ENCODE results near the gene BPIFB6.

BPIFB6 gene, protein sequence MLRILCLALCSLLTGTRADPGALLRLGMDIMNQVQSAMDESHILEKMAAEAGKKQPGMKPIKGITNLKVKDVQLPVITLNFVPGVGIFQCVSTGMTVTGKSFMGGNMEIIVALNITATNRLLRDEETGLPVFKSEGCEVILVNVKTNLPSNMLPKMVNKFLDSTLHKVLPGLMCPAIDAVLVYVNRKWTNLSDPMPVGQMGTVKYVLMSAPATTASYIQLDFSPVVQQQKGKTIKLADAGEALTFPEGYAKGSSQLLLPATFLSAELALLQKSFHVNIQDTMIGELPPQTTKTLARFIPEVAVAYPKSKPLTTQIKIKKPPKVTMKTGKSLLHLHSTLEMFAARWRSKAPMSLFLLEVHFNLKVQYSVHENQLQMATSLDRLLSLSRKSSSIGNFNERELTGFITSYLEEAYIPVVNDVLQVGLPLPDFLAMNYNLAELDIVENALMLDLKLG

DNA sequence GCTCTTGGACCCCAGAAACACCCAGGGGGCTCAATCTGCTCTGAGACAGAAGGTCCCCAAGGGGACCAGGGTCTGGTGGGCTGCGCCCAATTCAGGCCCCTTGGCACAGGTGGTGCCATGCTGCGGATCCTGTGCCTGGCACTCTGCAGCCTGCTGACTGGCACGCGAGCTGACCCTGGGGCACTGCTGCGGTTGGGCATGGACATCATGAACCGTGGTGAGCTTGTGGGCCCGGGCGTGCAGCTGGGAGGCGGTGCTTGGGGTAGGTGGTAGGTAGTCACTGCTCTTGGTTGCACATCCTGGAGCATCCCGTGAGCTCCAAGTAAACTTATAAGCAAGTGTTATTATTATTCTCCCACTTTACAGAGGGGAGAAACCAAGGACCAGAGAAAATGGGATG is at the start of gene BPIFB6:
BPIFB6 (plus strand) TSS at position 118 of the 400 bp plus-strand sequence; CDS start at position 118, 0 bp downstream.
- H3K27me3 ChIP-seq (ENCODE audit: control insufficient read depth, insufficient read depth, low read length), result no peaks in the 10 kb centered on the region; the same call in 1 of the 2 replicates
- no peaks in the 10 kb centered on the region for H3K4me1 ChIP-seq (ENCODE audit: control insufficient read depth, insufficient read depth, low read length)
- no peaks in the 10 kb centered on the region for H3K36me3 ChIP-seq (ENCODE audit: control insufficient read depth, insufficient read depth, low read length)
- no peak within 1 kb of the TSS for H3K9ac ChIP-seq (ENCODE audit: low read depth, low read length)
- H3K27ac ChIP-seq (ENCODE audit: low read depth, low read length), result no peak within 1 kb of the TSS
- no peak within 1 kb of the TSS for H3K4me3 ChIP-seq (ENCODE audit: low read depth, low read length)
- H3K9me3 ChIP-seq (ENCODE audit: control insufficient read depth, insufficient read depth, low read length), result no peaks in the 10 kb centered on the region

- H3K9ac ChIP-seq (ENCODE audit: low read depth, low read length), result no peak overlapping the region
- H3K27ac ChIP-seq (ENCODE audit: low read depth, low read length), result no peak overlapping the region
- no peaks in the 10 kb centered on the region for H3K36me3 ChIP-seq (ENCODE audit: control insufficient read depth, insufficient read depth, low read length)
- no peaks in the 10 kb centered on the region for H3K9me3 ChIP-seq (ENCODE audit: control insufficient read depth, insufficient read depth, low read length)
- H3K4me3 ChIP-seq (ENCODE audit: low read depth, low read length), result no peak overlapping the region
- H3K4me1 ChIP-seq (ENCODE audit: control insufficient read depth, insufficient read depth, low read length), result no peaks in the 10 kb centered on the region
- no peaks in the 10 kb centered on the region for H3K27me3 ChIP-seq (ENCODE audit: control insufficient read depth, insufficient read depth, low read length)
Measured at GRCh38 chr20:32982617-32983458, 48.6 kb upstream of the BPIFB6 start.

GRCh38 chr20:32983459-32984112 is 47.9 kb upstream of the BPIFB6 start:
- no peak overlapping the region for H3K4me3 ChIP-seq (ENCODE audit: low read depth, low read length)
- H3K4me1 ChIP-seq (ENCODE audit: control insufficient read depth, insufficient read depth, low read length), result no peaks in the 10 kb centered on the region
- no peaks in the 10 kb centered on the region for H3K9me3 ChIP-seq (ENCODE audit: control insufficient read depth, insufficient read depth, low read length)
- no peaks in the 10 kb centered on the region for H3K27me3 ChIP-seq (ENCODE audit: control insufficient read depth, insufficient read depth, low read length)
- no peaks in the 10 kb centered on the region for H3K36me3 ChIP-seq (ENCODE audit: control insufficient read depth, insufficient read depth, low read length)
- H3K9ac ChIP-seq (ENCODE audit: low read depth, low read length), result no peak overlapping the region
- H3K27ac ChIP-seq (ENCODE audit: low read depth, low read length), result no peak overlapping the region

- H3K27me3 ChIP-seq (ENCODE audit: control insufficient read depth, insufficient read depth, low read length), result no peaks in the 10 kb centered on the region
- H3K4me1 ChIP-seq (ENCODE audit: control insufficient read depth, insufficient read depth, low read length), result no peaks in the 10 kb centered on the region
- no peaks in the 10 kb centered on the region for H3K9me3 ChIP-seq (ENCODE audit: control insufficient read depth, insufficient read depth, low read length)
- H3K36me3 ChIP-seq (ENCODE audit: control insufficient read depth, insufficient read depth, low read length), result no peaks in the 10 kb centered on the region
- H3K9ac ChIP-seq (ENCODE audit: low read depth, low read length), result no peak overlapping the region
- H3K27ac ChIP-seq (ENCODE audit: low read depth, low read length), result no peak overlapping the region
- no peak overlapping the region for H3K4me3 ChIP-seq (ENCODE audit: low read depth, low read length)
Measured at GRCh38 chr20:32984196-32984595, 47.3 kb upstream of the BPIFB6 start.

DNA sequence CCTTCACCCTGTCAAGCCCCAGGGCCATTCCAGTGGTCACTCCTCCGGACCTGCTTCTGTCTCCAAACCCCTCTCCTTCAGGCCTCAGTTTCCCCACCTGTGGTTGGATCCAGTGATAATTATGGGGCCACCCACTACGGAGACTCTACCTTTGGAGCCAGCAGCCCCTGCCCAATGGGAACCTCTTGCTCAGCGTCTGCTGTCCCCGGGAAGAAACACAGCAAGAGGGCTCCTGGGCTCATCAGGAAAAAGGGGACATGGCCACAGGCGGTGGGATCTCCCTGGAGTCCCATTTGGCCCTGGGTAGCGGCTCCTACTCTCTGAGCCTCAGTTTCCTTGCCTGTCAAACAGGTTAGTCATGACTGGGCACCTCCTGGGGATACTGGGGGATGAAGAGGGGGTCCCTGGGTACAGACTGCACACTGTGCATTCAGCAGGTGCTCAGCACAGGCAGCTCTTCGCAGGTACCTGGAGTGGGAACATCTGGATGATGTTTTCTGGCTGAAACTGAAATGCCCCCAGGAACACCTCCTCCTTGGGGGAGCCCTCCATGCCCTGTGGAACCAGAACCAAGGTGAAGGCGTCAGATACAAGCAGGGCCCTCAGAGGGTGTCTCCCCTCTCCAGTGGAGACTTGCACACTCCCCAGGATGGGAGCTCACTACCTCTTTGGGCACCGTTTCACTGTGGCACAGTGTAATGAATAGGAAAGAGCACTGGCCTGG is 46.7 kb upstream of the BPIFB6 start:
- H3K9me3 ChIP-seq (ENCODE audit: control insufficient read depth, insufficient read depth, low read length), result no peaks in the 10 kb centered on the region
- no peaks in the 10 kb centered on the region for H3K4me1 ChIP-seq (ENCODE audit: control insufficient read depth, insufficient read depth, low read length)
- no peak overlapping the region for H3K27ac ChIP-seq (ENCODE audit: low read depth, low read length)
- no peaks in the 10 kb centered on the region for H3K36me3 ChIP-seq (ENCODE audit: control insufficient read depth, insufficient read depth, low read length)
- no peak overlapping the region for H3K4me3 ChIP-seq (ENCODE audit: low read depth, low read length)
- H3K9ac ChIP-seq (ENCODE audit: low read depth, low read length), result no peak overlapping the region
- no peaks in the 10 kb centered on the region for H3K27me3 ChIP-seq (ENCODE audit: control insufficient read depth, insufficient read depth, low read length)

- no peak overlapping the region for H3K9ac ChIP-seq (ENCODE audit: low read depth, low read length)
- no peaks in the 10 kb centered on the region for H3K9me3 ChIP-seq (ENCODE audit: control insufficient read depth, insufficient read depth, low read length)
- no peaks in the 10 kb centered on the region for H3K36me3 ChIP-seq (ENCODE audit: control insufficient read depth, insufficient read depth, low read length)
- no peaks in the 10 kb centered on the region for H3K27me3 ChIP-seq (ENCODE audit: control insufficient read depth, insufficient read depth, low read length)
- no peaks in the 10 kb centered on the region for H3K4me1 ChIP-seq (ENCODE audit: control insufficient read depth, insufficient read depth, low read length)
- H3K4me3 ChIP-seq (ENCODE audit: low read depth, low read length), result no peak overlapping the region
- no peak overlapping the region for H3K27ac ChIP-seq (ENCODE audit: low read depth, low read length)
Measured at GRCh38 chr20:32985596-32985995, 45.9 kb upstream of the BPIFB6 start.

DNA sequence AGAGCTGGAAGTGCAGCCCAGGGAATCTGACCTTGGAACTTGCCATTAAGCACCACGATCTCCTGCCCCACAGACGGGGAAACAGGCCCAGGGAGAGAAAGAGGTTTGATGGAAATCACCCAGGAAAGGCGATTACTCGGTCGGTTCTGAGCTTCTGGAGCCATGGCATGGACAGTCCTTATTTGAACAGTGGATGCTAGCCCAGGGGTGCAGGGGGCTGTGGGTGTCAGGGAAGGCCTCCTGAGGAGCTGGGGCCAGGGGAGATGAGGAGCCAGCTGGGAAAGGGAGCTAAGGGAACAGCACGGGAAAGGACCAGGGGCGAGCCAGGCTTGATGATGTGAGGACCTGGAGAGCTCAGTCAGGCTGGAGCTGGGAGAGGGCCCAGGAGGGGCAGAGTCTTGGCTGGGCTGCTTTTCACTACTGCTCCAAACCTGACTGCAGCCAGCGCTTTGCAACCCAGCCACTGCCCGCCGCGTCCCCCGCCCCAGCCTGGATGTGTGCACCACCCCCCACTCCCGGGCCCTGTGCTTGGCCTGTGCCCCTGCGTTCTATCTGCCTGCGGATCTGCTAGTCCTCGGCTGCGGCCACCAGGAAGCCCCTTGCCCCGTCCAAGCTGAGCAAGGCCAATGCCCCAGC is 45.0 kb upstream of the BPIFB6 start:
- H3K9ac ChIP-seq (ENCODE audit: low read depth, low read length), result no peak overlapping the region
- H3K4me3 ChIP-seq (ENCODE audit: low read depth, low read length), result no peak overlapping the region
- no peaks in the 10 kb centered on the region for H3K9me3 ChIP-seq (ENCODE audit: control insufficient read depth, insufficient read depth, low read length)
- H3K27ac ChIP-seq (ENCODE audit: low read depth, low read length), result no peak overlapping the region
- no peaks in the 10 kb centered on the region for H3K27me3 ChIP-seq (ENCODE audit: control insufficient read depth, insufficient read depth, low read length)
- H3K36me3 ChIP-seq (ENCODE audit: control insufficient read depth, insufficient read depth, low read length), result no peaks in the 10 kb centered on the region
- no peaks in the 10 kb centered on the region for H3K4me1 ChIP-seq (ENCODE audit: control insufficient read depth, insufficient read depth, low read length)

GRCh38 chr20:32987044-32987825 is 44.2 kb upstream of the BPIFB6 start:
- H3K27me3 ChIP-seq (ENCODE audit: control insufficient read depth, insufficient read depth, low read length), result no peaks in the 10 kb centered on the region
- no peak overlapping the region for H3K27ac ChIP-seq (ENCODE audit: low read depth, low read length)
- H3K9me3 ChIP-seq (ENCODE audit: control insufficient read depth, insufficient read depth, low read length), result no peaks in the 10 kb centered on the region
- H3K4me1 ChIP-seq (ENCODE audit: control insufficient read depth, insufficient read depth, low read length), result no peaks in the 10 kb centered on the region
- H3K4me3 ChIP-seq (ENCODE audit: low read depth, low read length), result no peak overlapping the region
- H3K9ac ChIP-seq (ENCODE audit: low read depth, low read length), result no peak overlapping the region
- H3K36me3 ChIP-seq (ENCODE audit: control insufficient read depth, insufficient read depth, low read length), result no peaks in the 10 kb centered on the region

- Histone ChIP-seq H3K9me3 (ENCODE audit: control insufficient read depth, insufficient read depth, low read length) (no peaks in the 10 kb centered on the region), H3K9ac (ENCODE audit: low read depth, low read length) (no peak overlapping the region), H3K4me3 (ENCODE audit: low read depth, low read length) (no peak overlapping the region), H3K36me3 (ENCODE audit: control insufficient read depth, insufficient read depth, low read length) (no peaks in the 10 kb centered on the region), H3K27ac (ENCODE audit: low read depth, low read length) (no peak overlapping the region), H3K4me1 (ENCODE audit: control insufficient read depth, insufficient read depth, low read length) (no peaks in the 10 kb centered on the region), H3K27me3 (ENCODE audit: control insufficient read depth, insufficient read depth, low read length) (no peaks in the 10 kb centered on the region)
Measured at GRCh38 chr20:32988008-32988407, 43.4 kb upstream of the BPIFB6 start.

Measured in HUES48 (cell line).